ENCODE data around the gene FGF14. TPM values are rescaled to one million over a fixed set of nuclear protein-coding genes. Genes with fewer than 3 reads are reported as not detected.
"Not testable (repeated sequence)": the region's sequence is repeated elsewhere in the genome, so short reads cannot be mapped to it uniquely, and the experiment has no call there.

FGF14 gene
- total RNA-seq, 5 donors from 2014 or later (not counting 1 experiment from before 2014, with no cell fraction given) = 0.03 TPM; not detected in 3

- ChIA-PET CTCF (interaction anchor here (0.6 to 0.7 kb wide), 2 partner anchors 28 to 417 kb away, joined by 3 to 5 read pairs; no protein-coding TSS in a partner anchor), POLR2A (no interaction called here)
- WGBS (ENCODE audit: insufficient coverage) = no CpG with 5 or more reads among the region's 4 CpGs
- H3K9me3 ChIP-seq = no peaks in the 10 kb centered on the region
- no peak overlapping the region for H3K4me3 ChIP-seq (ENCODE audit: control insufficient read depth in 1 of 2, extremely low read depth in 1 of 2, low read length in 1 of 2)
- DNase-seq = no peak
- no peak overlapping the region for H3K27ac ChIP-seq (ENCODE audit: low read length)
- no peaks in the 10 kb centered on the region for H3K36me3 ChIP-seq (ENCODE audit: control insufficient read depth in 2 of 2, extremely low read depth in 1 of 2, insufficient read depth in 1 of 2, low read length in 1 of 2)
- no peaks in the 10 kb centered on the region for H3K9me3 Mint-ChIP-seq
- H3K27ac Mint-ChIP-seq = no peak overlapping the region
- peaks cover 0 to 2% of the 10 kb centered on the region in 2 experiments for H3K27me3 ChIP-seq (replicated peaks in 1 of 2; ENCODE audit: control insufficient read depth in 2 of 2, extremely low read depth in 1 of 2, insufficient read depth in 2 of 2, low read length in 1 of 2)
- H3K4me1 Mint-ChIP-seq = no peaks in the 10 kb centered on the region
- no peaks in the 10 kb centered on the region for H3K4me1 ChIP-seq (ENCODE audit: control insufficient read depth in 1 of 2, extremely low read depth in 1 of 2, insufficient read depth in 2 of 2, low read length in 2 of 2)
- no peak for ATAC-seq (replicated peaks in 1 of 4)
- H3K36me3 Mint-ChIP-seq = no peaks in the 10 kb centered on the region
- H3K4me3 Mint-ChIP-seq = no peak overlapping the region
- H3K27me3 Mint-ChIP-seq = no peaks in the 10 kb centered on the region
These were observed 262.2 kb downstream of the FGF14 start for GRCh38 chr13:102139626-102140025.

GRCh38 chr13:102138635-102139190 is 263.1 kb downstream of the FGF14 start:
- no peak overlapping the region for H3K4me3 Mint-ChIP-seq
- ChIA-PET CTCF (interaction anchor here in 1 of 2 donors (0.7 kb wide), 1 partner anchor 418 kb away, joined by 3 read pairs; no protein-coding TSS in a partner anchor), POLR2A (no interaction called here)
- H3K27ac Mint-ChIP-seq = no peak overlapping the region
- no peak overlapping the region for H3K4me3 ChIP-seq (ENCODE audit: control insufficient read depth in 1 of 2, extremely low read depth in 1 of 2, low read length in 1 of 2)
- no peaks in the 10 kb centered on the region for H3K9me3 Mint-ChIP-seq
- WGBS (ENCODE audit: insufficient coverage) = 100% methylated on average over 1 of the region's 3 CpGs
- peaks cover 0 to 2% of the 10 kb centered on the region in 2 experiments for H3K27me3 ChIP-seq (replicated peaks in 1 of 2; ENCODE audit: control insufficient read depth in 2 of 2, extremely low read depth in 1 of 2, insufficient read depth in 2 of 2, low read length in 1 of 2)
- no peaks in the 10 kb centered on the region for H3K4me1 ChIP-seq (ENCODE audit: control insufficient read depth in 1 of 2, extremely low read depth in 1 of 2, insufficient read depth in 2 of 2, low read length in 2 of 2)
- H3K36me3 ChIP-seq (ENCODE audit: control insufficient read depth in 2 of 2, extremely low read depth in 1 of 2, insufficient read depth in 1 of 2, low read length in 1 of 2) = no peaks in the 10 kb centered on the region
- no peaks in the 10 kb centered on the region for H3K4me1 Mint-ChIP-seq
- H3K27ac ChIP-seq (ENCODE audit: low read length) = no peak overlapping the region
- no peak for DNase-seq
- no peak for ATAC-seq (replicated peaks in 1 of 4)
- no peaks in the 10 kb centered on the region for H3K27me3 Mint-ChIP-seq
- no peaks in the 10 kb centered on the region for H3K9me3 ChIP-seq
- no peaks in the 10 kb centered on the region for H3K36me3 Mint-ChIP-seq

- ATAC-seq (replicated peaks in 1 of 4); H3K4me3 Mint-ChIP-seq; CTCF ChIA-PET; H3K4me1 ChIP-seq (ENCODE audit: control insufficient read depth in 1 of 2, extremely low read depth in 1 of 2, insufficient read depth in 2 of 2, low read length in 2 of 2); H3K9me3 ChIP-seq; H3K36me3 Mint-ChIP-seq; H3K4me3 ChIP-seq (ENCODE audit: control insufficient read depth in 1 of 2, extremely low read depth in 1 of 2, low read length in 1 of 2); H3K27me3 Mint-ChIP-seq; H3K27me3 ChIP-seq (replicated peaks in 1 of 2; ENCODE audit: control insufficient read depth in 2 of 2, extremely low read depth in 1 of 2, insufficient read depth in 2 of 2, low read length in 1 of 2); H3K27ac ChIP-seq (ENCODE audit: low read length); H3K27ac Mint-ChIP-seq; POLR2A ChIA-PET; H3K36me3 ChIP-seq (ENCODE audit: control insufficient read depth in 2 of 2, extremely low read depth in 1 of 2, insufficient read depth in 1 of 2, low read length in 1 of 2); DNase-seq; H3K9me3 Mint-ChIP-seq; H3K4me1 Mint-ChIP-seq: not testable (repeated sequence)
- 82% methylated on average over 2 of the region's 4 CpGs for WGBS (ENCODE audit: insufficient coverage)
These were observed 263.9 kb downstream of the FGF14 start for GRCh38 chr13:102137904-102138303.

GRCh38 chr13:102136735-102137296 is 265.0 kb downstream of the FGF14 start:
- no peak overlapping the region for H3K27ac ChIP-seq (ENCODE audit: low read length)
- ATAC-seq (replicated peaks in 1 of 4) (no peak), DNase-seq (no peak)
- Mint-ChIP-seq H3K9me3 (no peaks in the 10 kb centered on the region), H3K36me3 (no peaks in the 10 kb centered on the region), H3K4me1 (no peaks in the 10 kb centered on the region), H3K4me3 (no peak overlapping the region), H3K27ac (no peak overlapping the region), H3K27me3 (peaks cover 0 to 2% of the 10 kb centered on the region in 2 donors)
- H3K36me3 ChIP-seq (ENCODE audit: control insufficient read depth in 2 of 2, extremely low read depth in 1 of 2, insufficient read depth in 1 of 2, low read length in 1 of 2) = no peaks in the 10 kb centered on the region
- no peaks in the 10 kb centered on the region for H3K4me1 ChIP-seq (ENCODE audit: control insufficient read depth in 1 of 2, extremely low read depth in 1 of 2, insufficient read depth in 2 of 2, low read length in 2 of 2)
- no peaks in the 10 kb centered on the region for H3K9me3 ChIP-seq
- ChIA-PET POLR2A (no interaction called here), CTCF (no interaction called here)
- peaks cover 0 to 2% of the 10 kb centered on the region in 2 experiments for H3K27me3 ChIP-seq (replicated peaks in 1 of 2; ENCODE audit: control insufficient read depth in 2 of 2, extremely low read depth in 1 of 2, insufficient read depth in 2 of 2, low read length in 1 of 2)
- WGBS (ENCODE audit: insufficient coverage) = 75% methylated on average over 2 of the region's 3 CpGs
- no peak overlapping the region for H3K4me3 ChIP-seq (ENCODE audit: control insufficient read depth in 1 of 2, extremely low read depth in 1 of 2, low read length in 1 of 2)

GRCh38 chr13:102132777-102133295 is 269.0 kb downstream of the FGF14 start:
- ChIA-PET CTCF (no interaction called here), POLR2A (no interaction called here)
- Mint-ChIP-seq H3K27me3 (peaks cover 5 to 11% of the 10 kb centered on the region in 2 donors), H3K4me3 (no peak overlapping the region), H3K9me3 (no peaks in the 10 kb centered on the region), H3K36me3 (no peaks in the 10 kb centered on the region), H3K27ac (no peak overlapping the region), H3K4me1 (no peaks in the 10 kb centered on the region)
- ATAC-seq (replicated peaks in 1 of 4) = no peak
- WGBS (ENCODE audit: insufficient coverage) = 60% methylated on average over 1 of the region's 3 CpGs
- no peaks in the 10 kb centered on the region for H3K4me1 ChIP-seq (ENCODE audit: control insufficient read depth in 1 of 2, extremely low read depth in 1 of 2, insufficient read depth in 2 of 2, low read length in 2 of 2)
- no peak overlapping the region for H3K4me3 ChIP-seq (ENCODE audit: control insufficient read depth in 1 of 2, extremely low read depth in 1 of 2, low read length in 1 of 2)
- no peak overlapping the region for H3K27ac ChIP-seq (ENCODE audit: low read length)
- no peaks in the 10 kb centered on the region for H3K27me3 ChIP-seq (replicated peaks in 1 of 2; ENCODE audit: control insufficient read depth in 2 of 2, extremely low read depth in 1 of 2, insufficient read depth in 2 of 2, low read length in 1 of 2)
- H3K36me3 ChIP-seq (ENCODE audit: control insufficient read depth in 2 of 2, extremely low read depth in 1 of 2, insufficient read depth in 1 of 2, low read length in 1 of 2) = no peaks in the 10 kb centered on the region
- no peaks in the 10 kb centered on the region for H3K9me3 ChIP-seq
- DNase-seq = no peak

DNA sequence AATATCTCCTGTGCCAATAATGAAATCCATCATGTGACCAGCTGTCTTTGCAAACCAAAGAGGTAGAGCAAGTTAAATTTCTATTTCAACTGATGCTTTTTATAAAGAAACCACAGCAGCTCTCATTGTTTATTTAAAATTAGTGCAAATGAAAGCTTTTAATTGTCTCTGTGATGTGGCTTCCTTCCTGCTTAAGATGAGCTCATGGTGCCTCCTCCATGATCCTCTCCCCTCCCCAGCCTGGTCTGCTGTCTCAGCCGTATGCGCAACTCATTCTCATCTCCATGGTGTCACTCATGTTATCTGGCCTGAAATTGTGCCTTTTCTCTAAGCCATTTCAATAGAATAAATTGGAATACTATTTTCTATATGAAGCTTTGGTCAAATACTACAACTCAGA is 270.6 kb downstream of the FGF14 start:
- no peak overlapping the region for H3K27ac Mint-ChIP-seq
- no peaks in the 10 kb centered on the region for H3K9me3 Mint-ChIP-seq
- peaks cover 5 to 11% of the 10 kb centered on the region in 2 donors for H3K27me3 Mint-ChIP-seq
- no peak overlapping the region for H3K27ac ChIP-seq (ENCODE audit: low read length)
- no peaks in the 10 kb centered on the region for H3K27me3 ChIP-seq (replicated peaks in 1 of 2; ENCODE audit: control insufficient read depth in 2 of 2, extremely low read depth in 1 of 2, insufficient read depth in 2 of 2, low read length in 1 of 2)
- no peaks in the 10 kb centered on the region for H3K36me3 Mint-ChIP-seq
- no peaks in the 10 kb centered on the region for H3K36me3 ChIP-seq (ENCODE audit: control insufficient read depth in 2 of 2, extremely low read depth in 1 of 2, insufficient read depth in 1 of 2, low read length in 1 of 2)
- WGBS (ENCODE audit: insufficient coverage) = no CpG with 5 or more reads among the region's 2 CpGs
- H3K4me1 ChIP-seq (ENCODE audit: control insufficient read depth in 1 of 2, extremely low read depth in 1 of 2, insufficient read depth in 2 of 2, low read length in 2 of 2) = no peaks in the 10 kb centered on the region
- H3K9me3 ChIP-seq = no peaks in the 10 kb centered on the region
- no peaks in the 10 kb centered on the region for H3K4me1 Mint-ChIP-seq
- ChIA-PET POLR2A (no interaction called here), CTCF (no interaction called here)
- ATAC-seq (replicated peaks in 1 of 4) (no peak), DNase-seq (no peak)
- no peak overlapping the region for H3K4me3 Mint-ChIP-seq
- H3K4me3 ChIP-seq (ENCODE audit: control insufficient read depth in 1 of 2, extremely low read depth in 1 of 2, low read length in 1 of 2) = no peak overlapping the region
